Measurements from ENCODE around the gene GJA3.

GRCh38 chr13:20182231-20182846, 21.5 kb upstream of the GJA3 start:
- TF ChIP-seq CTCF (conservative IDR thresholded peaks at IDR 0.05 in 1 of 2, IDR thresholded peaks at IDR 0.05 in 1 of 2; ENCODE audit: low read depth in 1 of 2, low read length in 2 of 2) (peak; percentile 91 to 94), EZH2 (IDR thresholded peaks at IDR 0.05; ENCODE audit: low read length, missing control alignments) (no peak)
